ENCODE results near the gene ZRANB3.
"Not testable (repeated sequence)": the region's sequence is repeated elsewhere in the genome, so short reads cannot be mapped to it uniquely, and the experiment has no call there.

Gene ZRANB3

GRCh38 chr2:135475128-135475527 is 55.9 kb downstream of the ZRANB3 start:
- peak; percentile 22 for DNase-seq

GRCh38 chr2:135473567-135473966 is 57.5 kb downstream of the ZRANB3 start:
- DNase-seq = peak; percentile 24

- no peak for DNase-seq
These were observed 59.9 kb downstream of the ZRANB3 start for GRCh38 chr2:135471106-135471505.

GRCh38 chr2:135457279-135457678 is 73.7 kb downstream of the ZRANB3 start:
- no peak for DNase-seq

GRCh38 chr2:135456835-135457234 is 74.2 kb downstream of the ZRANB3 start:
- no peak for DNase-seq

GRCh38 chr2:135456431-135456830 is 74.6 kb downstream of the ZRANB3 start:
- DNase-seq = no peak

- no peak for DNase-seq
These were observed 76.4 kb downstream of the ZRANB3 start for GRCh38 chr2:135454608-135455007.

GRCh38 chr2:135453027-135453426 is 78.0 kb downstream of the ZRANB3 start:
- DNase-seq = not testable (repeated sequence)

GRCh38 chr2:135451966-135452365 is 79.1 kb downstream of the ZRANB3 start:
- DNase-seq = no peak

GRCh38 chr2:135443013-135443412 is 88.0 kb downstream of the ZRANB3 start:
- DNase-seq = not testable (repeated sequence)

- not testable (repeated sequence) for DNase-seq
These were observed 95.9 kb downstream of the ZRANB3 start for GRCh38 chr2:135435155-135435554.

GRCh38 chr2:135424849-135425248 is 106.2 kb downstream of the ZRANB3 start:
- DNase-seq = no peak

- no peak for DNase-seq
These were observed 108.1 kb downstream of the ZRANB3 start for GRCh38 chr2:135422898-135423297.

GRCh38 chr2:135411646-135412045 is 119.4 kb downstream of the ZRANB3 start:
- no peak for DNase-seq

- no peak for DNase-seq
These were observed 121.6 kb downstream of the ZRANB3 start for GRCh38 chr2:135409436-135409835.

- DNase-seq = not testable (repeated sequence)
These were observed 134.8 kb downstream of the ZRANB3 start for GRCh38 chr2:135396259-135396658.

GRCh38 chr2:135386993-135387392 is 144.0 kb downstream of the ZRANB3 start:
- no peak for DNase-seq

- no peak for DNase-seq
These were observed 152.4 kb downstream of the ZRANB3 start for GRCh38 chr2:135378591-135378990.

GRCh38 chr2:135373702-135374101 is 157.3 kb downstream of the ZRANB3 start:
- DNase-seq = no peak

GRCh38 chr2:135349941-135350340 is 181.1 kb downstream of the ZRANB3 start:
- no peak for DNase-seq

GRCh38 chr2:135348096-135348704 is 182.8 kb downstream of the ZRANB3 start:
- DNase-seq = not testable (repeated sequence)

- DNase-seq = no peak
These were observed 193.9 kb downstream of the ZRANB3 start for GRCh38 chr2:135337071-135337470.

GRCh38 chr2:135335256-135335655 is 195.8 kb downstream of the ZRANB3 start:
- DNase-seq = no peak

GRCh38 chr2:135327146-135327545 is 203.9 kb downstream of the ZRANB3 start:
- DNase-seq = no peak

All from activated CD4-positive, alpha-beta T cell treated with anti-CD3 and anti-CD28 coated beads, Interleukin-2, amount 50 U/mL, for 16 hours (primary cell).